ENCODE measurements around the gene VPS13C.

DNA sequence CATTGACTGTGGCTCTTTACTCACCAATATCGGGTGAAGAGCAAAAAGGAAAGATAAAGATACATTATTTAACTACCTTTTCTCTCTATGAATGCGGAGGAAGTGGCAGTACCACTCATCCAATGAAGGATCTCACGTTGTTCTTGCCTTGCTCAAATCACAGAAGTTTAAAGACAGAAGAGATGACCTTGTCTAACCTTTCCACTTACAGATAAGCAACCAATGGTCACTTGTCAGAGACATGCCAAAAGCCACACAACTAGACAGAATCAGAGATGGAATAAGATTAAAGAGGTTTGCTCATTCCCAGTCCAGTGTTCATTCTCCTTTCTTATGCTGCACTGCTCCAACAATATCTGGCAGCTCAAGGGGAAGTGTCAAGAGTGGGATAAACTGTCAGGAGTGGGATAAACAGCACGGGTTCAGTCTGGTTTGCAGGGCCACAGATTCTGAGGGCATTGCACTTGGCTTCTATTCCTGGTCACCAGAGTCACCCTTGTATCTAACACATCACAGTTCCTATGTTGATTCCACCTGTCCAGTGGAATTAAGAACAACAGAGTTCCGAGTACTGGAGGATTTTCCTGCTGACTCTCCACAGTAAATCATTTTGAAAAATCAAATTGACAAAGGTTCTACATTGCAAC, 6.7 kb downstream of the VPS13C start:
- TF ChIP-seq REST (IDR thresholded peaks at IDR 0.05; ENCODE audit: insufficient read depth in 1 of 2, low read depth in 2 of 2, low read length in 2 of 2), result no peak
- no peak for TF ChIP-seq POLR2AphosphoS5 (IDR thresholded peaks at IDR 0.05; ENCODE audit: low read depth, low read length)
- no peak for TF ChIP-seq TAF1 (IDR thresholded peaks at IDR 0.05; ENCODE audit: borderline replicate concordance, insufficient read depth, low read length)
- no peak for TF ChIP-seq FOXP2 (optimal IDR thresholded peaks at IDR 0.05; ENCODE audit: borderline replicate concordance, extremely low read depth, extremely low read length, insufficient read depth)
- TF ChIP-seq SIN3A (IDR thresholded peaks at IDR 0.05; ENCODE audit: borderline replicate concordance, insufficient read depth, low read length), result no peak

All from PFSK-1 (cell line).